Chondrocyte (in vitro differentiated cells): Measurements from ENCODE around the gene R3HCC1L. TPM values are rescaled to one million over a fixed set of nuclear protein-coding genes. Genes with fewer than 3 reads are reported as not detected.
"Not testable (repeated sequence)": the region's sequence is repeated elsewhere in the genome, so short reads cannot be mapped to it uniquely, and the experiment has no call there.

ENCODE experiments used
- DNase-seq: peaks from one replicate; pipeline ENCODE4 v3.0.0; 2021; ENCODE audit warnings: mixed read lengths, low spot score
- H3K27ac Mint-ChIP-seq: one replicate; pipeline ENCODE4 v1.8.0; 2021; ENCODE audit warnings: mild to moderate bottlenecking, moderate library complexity, mixed read lengths; ENCODE audit not compliant: unreplicated experiment
- H3K27me3 Mint-ChIP-seq: 2 replicates; pipeline ENCODE4 v1.8.0; 2021; ENCODE audit warnings: low read depth, mixed read lengths
- H3K36me3 Mint-ChIP-seq: 2 replicates; pipeline ENCODE4 v1.8.0; 2021; ENCODE audit warnings: low read depth, mixed read lengths
- H3K4me1 Mint-ChIP-seq: 2 replicates; pipeline ENCODE4 v1.8.0; 2021; ENCODE audit warnings: low read depth, mild to moderate bottlenecking, mixed read lengths
- H3K4me3 Mint-ChIP-seq: one replicate; pipeline ENCODE4 v1.8.0; 2021; ENCODE audit warnings: mild to moderate bottlenecking, moderate library complexity, mixed read lengths; ENCODE audit not compliant: unreplicated experiment
- H3K9me3 Mint-ChIP-seq: 2 replicates; pipeline ENCODE4 v1.8.0; 2021; ENCODE audit warnings: low read depth, mixed read lengths
- total RNA-seq: library from RNA; stranded (reverse); gene quantifications from 3 replicates; pipeline ENCODE4 v1.2.1, GENCODE V29; 2021
- TF ChIP-seq, protein P1 (sequence below): fragments of 200-600 bp; sonication (generic); IDR thresholded peaks from 2 replicates; pipeline ENCODE4 v1.5.0; 2021; ENCODE audit warnings: antibody characterized with exemption, mild to moderate bottlenecking, moderate library complexity

R3HCC1L gene
- total RNA-seq, 1 donor from 2014 or later, result 9.1 TPM

- Mint-ChIP-seq H3K36me3 (peaks cover 4% of the 10 kb centered on the region), H3K27ac (no peak overlapping the region), H3K4me1 (peaks cover 5% of the 10 kb centered on the region), H3K27me3 (no peaks in the 10 kb centered on the region), H3K9me3 (no peaks in the 10 kb centered on the region), H3K4me3 (no peak overlapping the region)
- DNase-seq, result no peak
- TF ChIP-seq, protein P1, sequence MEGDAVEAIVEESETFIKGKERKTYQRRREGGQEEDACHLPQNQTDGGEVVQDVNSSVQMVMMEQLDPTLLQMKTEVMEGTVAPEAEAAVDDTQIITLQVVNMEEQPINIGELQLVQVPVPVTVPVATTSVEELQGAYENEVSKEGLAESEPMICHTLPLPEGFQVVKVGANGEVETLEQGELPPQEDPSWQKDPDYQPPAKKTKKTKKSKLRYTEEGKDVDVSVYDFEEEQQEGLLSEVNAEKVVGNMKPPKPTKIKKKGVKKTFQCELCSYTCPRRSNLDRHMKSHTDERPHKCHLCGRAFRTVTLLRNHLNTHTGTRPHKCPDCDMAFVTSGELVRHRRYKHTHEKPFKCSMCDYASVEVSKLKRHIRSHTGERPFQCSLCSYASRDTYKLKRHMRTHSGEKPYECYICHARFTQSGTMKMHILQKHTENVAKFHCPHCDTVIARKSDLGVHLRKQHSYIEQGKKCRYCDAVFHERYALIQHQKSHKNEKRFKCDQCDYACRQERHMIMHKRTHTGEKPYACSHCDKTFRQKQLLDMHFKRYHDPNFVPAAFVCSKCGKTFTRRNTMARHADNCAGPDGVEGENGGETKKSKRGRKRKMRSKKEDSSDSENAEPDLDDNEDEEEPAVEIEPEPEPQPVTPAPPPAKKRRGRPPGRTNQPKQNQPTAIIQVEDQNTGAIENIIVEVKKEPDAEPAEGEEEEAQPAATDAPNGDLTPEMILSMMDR, result no peak
Observed at GRCh38 chr10:98172073-98172472, 37.6 kb downstream of the R3HCC1L start.

GRCh38 chr10:98172495-98172894 is 38.0 kb downstream of the R3HCC1L start:
- H3K27ac Mint-ChIP-seq, result no peak overlapping the region
- H3K36me3 Mint-ChIP-seq, result peaks cover 3% of the 10 kb centered on the region
- no peaks in the 10 kb centered on the region for H3K9me3 Mint-ChIP-seq
- no peak overlapping the region for H3K4me3 Mint-ChIP-seq
- peaks cover 5% of the 10 kb centered on the region for H3K4me1 Mint-ChIP-seq
- TF ChIP-seq, protein P1, result no peak
- H3K27me3 Mint-ChIP-seq, result no peaks in the 10 kb centered on the region
- DNase-seq, result no peak

- Mint-ChIP-seq H3K4me1 (peaks cover 5% of the 10 kb centered on the region), H3K27me3 (no peaks in the 10 kb centered on the region), H3K36me3 (peaks cover 5% of the 10 kb centered on the region), H3K4me3 (no peak overlapping the region), H3K9me3 (no peaks in the 10 kb centered on the region), H3K27ac (no peak overlapping the region)
- no peak for DNase-seq
- TF ChIP-seq, protein P1, result no peak
Observed at GRCh38 chr10:98173260-98173659, 38.8 kb downstream of the R3HCC1L start.

DNA sequence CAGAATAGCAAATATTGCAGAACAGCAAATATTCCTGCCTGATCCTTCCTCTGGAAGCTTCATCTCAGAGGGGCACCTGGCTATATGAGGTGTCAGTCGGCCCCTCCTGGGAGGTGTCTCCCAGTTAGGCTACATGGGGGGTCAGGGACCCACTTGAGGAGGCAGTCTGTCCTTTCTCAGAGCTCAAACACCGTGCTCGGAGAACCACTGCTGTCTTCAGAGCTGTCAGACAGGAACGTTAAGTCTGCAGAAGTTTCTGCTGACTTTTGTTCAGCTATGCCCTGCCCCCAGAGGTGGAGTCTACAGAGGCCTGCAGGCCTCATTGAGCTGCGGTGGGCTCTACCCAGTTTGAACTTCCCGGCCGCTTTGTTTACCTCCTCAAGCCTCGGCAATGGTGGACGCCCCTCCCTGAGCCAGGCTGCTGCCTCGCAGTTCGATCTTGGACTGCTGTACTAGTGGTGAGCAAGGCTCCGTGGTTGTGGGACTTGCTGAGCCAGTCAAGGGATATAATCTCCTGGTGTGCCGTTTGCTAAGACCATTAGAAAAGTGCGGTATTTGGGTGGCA is 48.0 kb downstream of the R3HCC1L start:
- H3K36me3 Mint-ChIP-seq, result peaks cover 32% of the 10 kb centered on the region
- DNase-seq, result peak; percentile 59
- H3K9me3 Mint-ChIP-seq, H3K27ac Mint-ChIP-seq, H3K4me1 Mint-ChIP-seq, H3K4me3 Mint-ChIP-seq, H3K27me3 Mint-ChIP-seq: not testable (repeated sequence)

DNA sequence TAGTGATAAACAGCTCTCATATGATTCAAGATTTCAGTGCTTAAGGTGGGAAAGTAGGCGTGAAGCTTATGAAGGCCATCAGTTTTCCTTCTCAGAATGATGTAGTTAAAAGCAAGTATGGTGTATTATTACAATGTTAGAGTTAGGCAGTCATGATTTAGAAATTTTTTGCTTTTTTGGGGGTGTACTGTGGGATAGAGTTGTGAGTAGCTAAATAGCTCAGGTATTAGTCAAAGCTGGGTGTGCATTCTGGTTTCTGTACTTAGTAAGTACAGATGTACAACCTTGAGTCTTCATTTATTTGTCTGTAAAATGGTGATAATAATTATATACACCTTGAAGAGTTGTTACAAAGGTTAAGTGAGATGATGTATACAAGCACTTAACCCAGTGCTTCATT is 52.2 kb downstream of the R3HCC1L start:
- TF ChIP-seq, protein P1, result no peak
- Mint-ChIP-seq H3K27me3 (no peaks in the 10 kb centered on the region), H3K36me3 (peaks cover 20% of the 10 kb centered on the region), H3K4me1 (peaks cover 4% of the 10 kb centered on the region), H3K9me3 (no peaks in the 10 kb centered on the region), H3K27ac (no peak overlapping the region), H3K4me3 (no peak overlapping the region)
- DNase-seq, result no peak

DNA sequence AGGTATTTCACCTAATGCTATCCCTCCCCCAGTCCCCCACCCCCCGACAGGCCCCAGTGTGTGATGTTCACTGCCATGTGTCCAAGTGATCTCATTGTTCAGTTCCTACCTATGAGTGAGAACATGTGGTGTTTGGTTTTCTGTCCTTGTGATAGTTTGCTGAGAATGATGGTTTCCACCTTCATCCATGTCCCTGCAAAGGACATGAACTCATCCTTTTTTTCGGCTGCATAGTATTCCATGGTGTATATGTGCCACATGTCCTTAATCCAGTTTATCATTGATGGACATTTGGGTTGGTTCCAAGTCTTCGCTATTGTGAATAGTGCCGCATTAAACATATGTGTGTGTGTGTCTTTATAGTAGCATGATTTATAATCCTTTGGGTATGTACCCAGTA is 56.3 kb downstream of the R3HCC1L start:
- not testable (repeated sequence) for H3K27me3 Mint-ChIP-seq, H3K4me3 Mint-ChIP-seq, DNase-seq, H3K4me1 Mint-ChIP-seq, H3K27ac Mint-ChIP-seq
- H3K36me3 Mint-ChIP-seq, result peaks cover 17% of the 10 kb centered on the region
- peaks cover 18% of the 10 kb centered on the region for H3K9me3 Mint-ChIP-seq
